AG09319 (cell line): ENCODE measurements around the gene PLCH2.

Experiments
- DNase-seq: peaks from one replicate; pipeline ENCODE4 v3.0.0-alpha.2; 2010; ENCODE audit warnings: low read depth; ENCODE audit errors: extremely low read depth
- CTCF ChIP-seq: IDR thresholded peaks from 2 replicates; pipeline ENCODE4 v1.5.1; 2011; ENCODE audit warnings: low read depth, mild to moderate bottlenecking, inconsistent platforms, low read length, moderate library complexity

The PLCH2 gene

DNA sequence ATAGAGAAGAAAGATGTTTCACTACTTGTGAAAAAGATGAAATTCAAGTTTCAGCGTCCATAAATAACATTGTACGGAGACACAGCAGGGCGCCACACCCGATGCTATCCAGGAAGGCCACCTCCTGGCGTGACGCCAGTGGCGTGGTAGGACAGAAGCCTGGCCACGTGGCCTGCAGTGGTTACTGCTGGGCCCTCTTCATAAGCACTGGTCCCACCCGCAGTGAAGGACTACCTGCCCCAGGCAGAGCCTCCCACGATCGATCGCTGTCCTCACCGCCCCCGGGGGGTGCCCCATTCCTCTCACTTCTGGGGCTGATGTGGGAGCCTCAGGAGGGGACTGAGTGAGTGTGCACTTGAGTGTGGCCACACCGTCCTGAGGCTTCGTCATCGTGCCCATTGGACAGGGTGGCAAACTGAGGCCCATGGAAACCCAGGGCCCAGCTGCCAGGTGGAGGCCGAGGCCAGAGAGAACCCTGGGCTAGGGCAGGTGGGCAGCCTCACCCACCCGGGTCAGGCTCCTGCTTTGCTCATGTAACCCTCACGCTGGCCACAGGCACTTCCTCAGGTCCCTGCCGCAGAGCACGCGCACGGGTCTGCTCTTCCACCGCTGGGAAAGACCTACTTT lies 65.6 kb downstream of the PLCH2 start:
- no peak for DNase-seq
- TF ChIP-seq CTCF, result no peak

GRCh38 chr1:2542246-2542915 lies 66.3 kb downstream of the PLCH2 start:
- DNase-seq, result no peak
- no peak for TF ChIP-seq CTCF

- no peak for DNase-seq
These were observed 67.5 kb downstream of the PLCH2 start for GRCh38 chr1:2543543-2544092.

GRCh38 chr1:2544093-2544874 lies 68.2 kb downstream of the PLCH2 start:
- DNase-seq, result no peak
- TF ChIP-seq CTCF, result no peak

More at GRCh38 chr1:2543543-2544092, 67.5 kb downstream of the PLCH2 start:
- no peak for TF ChIP-seq CTCF

DNA sequence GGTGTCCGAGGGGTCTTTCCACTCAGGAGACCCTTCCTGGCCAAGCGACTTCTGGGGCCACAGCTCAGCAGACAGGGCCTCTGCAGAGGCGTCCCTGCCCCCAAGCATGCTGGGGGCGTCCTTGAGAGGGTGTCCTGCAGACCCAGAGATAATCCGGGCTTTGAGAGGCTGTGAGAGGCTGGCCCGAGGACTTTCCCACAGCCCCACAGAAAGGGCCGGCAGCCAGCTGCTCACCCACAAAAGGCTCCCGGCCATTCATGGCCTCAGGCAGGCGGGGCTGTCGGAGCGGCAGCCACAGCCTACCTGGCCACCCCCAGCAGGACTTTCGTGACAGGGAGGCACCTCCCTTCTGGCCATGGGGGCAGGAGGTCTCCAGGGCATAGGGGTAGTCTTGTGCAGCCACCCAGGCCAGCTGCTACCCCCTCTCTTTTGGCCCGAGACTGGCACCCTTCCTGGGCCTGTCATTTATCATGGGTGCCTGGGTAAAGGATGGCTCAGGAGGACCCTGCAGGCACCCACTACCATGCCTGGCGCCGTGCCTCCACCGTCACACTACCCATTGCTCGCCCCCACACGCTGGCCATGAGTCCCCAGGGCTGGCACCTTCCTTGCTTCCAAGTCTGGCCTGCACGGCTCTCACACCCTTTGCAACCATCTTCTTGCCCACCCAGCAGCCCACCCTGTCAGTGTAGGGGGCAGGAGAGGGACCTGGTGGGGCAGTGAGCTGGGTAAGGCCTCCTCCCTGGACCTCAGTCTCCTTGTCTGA lies 69.0 kb downstream of the PLCH2 start:
- no peak for DNase-seq
- no peak for TF ChIP-seq CTCF

DNA sequence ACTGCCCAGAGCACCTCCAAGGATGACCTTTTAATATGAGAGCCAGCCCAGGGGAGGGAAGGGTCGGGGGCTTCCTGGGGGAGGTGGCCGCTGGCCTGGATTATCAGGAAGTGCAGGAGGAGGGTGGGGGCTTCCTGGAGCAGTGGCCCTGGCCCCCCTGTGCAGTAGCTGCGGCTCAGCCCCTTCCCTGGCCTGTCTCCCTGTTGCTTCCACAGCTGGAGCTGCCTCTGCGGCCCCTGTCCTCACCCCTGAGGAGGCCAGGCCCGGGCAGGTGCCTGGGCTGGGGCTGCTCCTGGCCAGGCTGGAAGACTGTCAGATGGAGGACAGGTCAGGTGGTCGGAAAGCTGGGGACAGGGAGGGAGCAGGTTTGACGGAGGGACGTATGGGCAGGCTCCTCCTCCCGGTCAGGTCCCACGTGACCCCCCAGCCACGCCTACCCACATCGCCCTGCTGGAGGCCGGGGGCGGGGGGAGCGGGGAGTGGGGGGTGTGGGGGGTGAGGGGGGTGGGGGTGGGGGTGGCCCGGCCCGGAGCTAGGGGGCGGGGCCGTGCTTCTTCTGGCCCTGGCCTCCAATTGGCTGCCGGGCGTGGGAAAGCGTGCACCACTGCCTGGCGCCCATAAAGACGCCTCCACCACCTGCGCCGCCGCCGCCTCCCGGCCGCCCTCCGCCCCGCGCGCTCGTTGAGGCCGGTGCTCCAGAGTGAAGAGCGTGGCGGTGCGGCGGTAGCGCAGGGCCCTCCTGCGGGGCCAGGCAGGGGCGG lies 69.8 kb downstream of the PLCH2 start:
- no peak for TF ChIP-seq CTCF
- DNase-seq, result no peak
